Activated T-helper 1 cell treated with Interleukin-2 at 50 U/mL for 16 hours (primary cell): Measurements from ENCODE around the gene SYTL4.
"Not testable (repeated sequence)": the region's sequence is repeated elsewhere in the genome, so short reads cannot be mapped to it uniquely, and the experiment has no call there.

ENCODE experiments used
- DNase-seq: peaks from one replicate; pipeline ENCODE4 v3.0.0-alpha.2; 2020; ENCODE audit warnings: low read depth

SYTL4 gene

DNA sequence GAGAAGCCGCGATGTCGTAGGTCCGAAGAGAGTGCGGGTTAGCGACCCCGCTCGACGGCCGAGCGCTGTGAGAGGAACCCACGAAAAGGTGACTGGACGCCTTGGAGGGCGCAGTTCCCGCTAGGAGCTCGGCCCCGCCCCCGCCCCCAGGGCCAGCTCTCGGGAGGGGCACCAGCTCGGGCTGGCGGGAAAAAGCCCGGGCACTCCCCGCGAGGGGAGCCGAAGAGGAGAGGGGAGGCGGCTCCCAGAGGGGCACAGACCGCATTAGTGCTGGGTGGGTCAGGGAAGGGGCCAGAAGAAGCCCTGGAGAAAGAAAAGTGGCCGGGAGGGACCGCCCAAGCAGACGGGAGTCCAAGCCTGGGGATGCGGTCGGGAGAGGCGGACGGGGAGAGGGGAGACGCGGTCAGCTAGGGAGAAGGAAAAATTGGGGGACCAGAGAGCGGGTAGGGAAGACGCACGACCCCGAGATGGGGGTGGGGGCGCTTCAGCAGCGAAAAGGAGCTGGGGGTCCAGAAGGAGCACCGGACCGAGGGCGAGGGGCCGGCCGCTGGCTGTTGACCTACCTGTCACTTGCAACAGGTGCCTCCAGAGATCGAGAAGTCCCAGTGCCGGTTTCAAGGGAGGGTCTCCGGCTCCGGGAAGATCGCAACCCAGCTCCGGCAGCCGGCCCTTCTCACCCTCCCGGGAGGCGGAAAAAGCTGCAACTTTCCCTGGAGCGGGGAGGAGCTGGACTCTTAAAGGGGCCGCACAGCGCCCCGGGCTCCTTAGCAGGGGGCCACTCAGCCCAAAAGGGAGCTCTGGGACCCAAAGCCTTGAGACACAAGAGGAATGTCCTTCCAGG, at the start of gene SYTL4:
Gene SYTL4 (minus strand): TSS at position 681 of the 841 bp plus-strand sequence. CDS start 30,084 bp downstream, outside the sequence.
- no peak for DNase-seq

DNA sequence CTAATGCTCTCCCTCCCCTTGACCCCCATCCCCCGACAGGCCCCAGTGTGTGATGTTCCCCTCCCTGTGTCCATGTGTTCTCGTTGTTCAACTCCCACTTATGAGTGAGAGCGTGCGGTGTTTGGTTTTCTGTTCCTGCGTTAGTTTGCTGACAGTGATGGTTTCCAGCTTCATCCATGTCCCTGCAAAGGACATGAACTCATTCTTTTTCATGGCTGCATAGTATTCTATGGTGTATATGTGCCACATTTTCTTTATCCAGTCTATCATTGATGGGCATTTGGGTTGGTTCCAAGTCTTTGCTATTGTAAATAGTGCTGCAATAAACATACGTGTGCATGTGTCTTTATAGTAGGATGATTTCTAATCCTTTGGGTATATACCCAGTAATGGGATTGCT, 37.5 kb upstream of the SYTL4 start:
- DNase-seq = not testable (repeated sequence)

DNA sequence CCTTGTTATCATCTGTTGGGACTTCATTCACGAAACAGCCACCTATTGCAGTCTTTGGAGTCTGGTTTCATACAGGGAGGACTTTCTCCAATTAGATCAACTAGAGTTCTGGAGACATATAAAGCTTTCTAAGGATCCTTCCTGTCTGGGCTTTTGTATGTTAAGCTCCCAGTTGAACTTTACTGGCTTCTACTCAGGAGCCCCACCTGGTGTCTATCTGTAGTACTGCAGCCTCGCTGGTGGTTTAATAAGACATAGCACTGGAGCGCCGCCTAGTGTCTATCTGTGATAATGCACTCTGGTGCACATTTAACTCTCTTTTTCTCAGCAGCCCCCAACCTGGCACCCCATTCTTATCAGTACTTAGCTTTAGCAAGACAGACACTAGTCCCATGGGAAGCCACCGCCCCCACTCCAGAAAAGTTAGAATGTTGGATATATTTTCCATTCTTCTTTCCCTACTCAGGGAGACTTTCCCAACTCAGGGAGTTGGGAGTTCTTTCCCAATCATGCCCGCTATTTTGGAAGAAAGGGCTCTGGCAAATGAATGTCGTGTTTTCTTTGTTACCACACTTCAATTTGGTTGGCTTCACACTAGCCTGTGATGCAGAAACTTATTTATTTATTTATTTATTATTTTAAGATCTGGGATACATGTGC, 36.9 kb upstream of the SYTL4 start:
- DNase-seq = peak; percentile 71

DNA sequence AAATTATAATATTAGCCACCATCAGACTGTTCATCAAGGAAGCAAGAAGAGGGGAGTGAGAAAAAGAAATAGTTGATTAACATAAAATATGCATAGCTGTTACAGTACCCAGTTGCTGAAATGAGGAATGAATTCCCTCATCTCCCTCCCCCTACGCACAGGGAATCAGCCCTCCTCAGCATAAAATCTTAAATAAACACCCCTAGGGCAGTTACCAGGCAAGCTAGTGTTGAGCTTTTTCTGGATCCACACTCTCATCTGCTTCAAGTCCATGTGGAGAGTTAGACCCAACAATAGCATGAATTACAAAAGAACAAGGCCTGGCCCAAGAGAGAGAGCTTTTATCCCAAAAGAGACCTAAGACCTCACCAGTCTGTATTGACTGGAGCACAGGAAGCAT, 19.0 kb upstream of the SYTL4 start:
- no peak for DNase-seq

DNA sequence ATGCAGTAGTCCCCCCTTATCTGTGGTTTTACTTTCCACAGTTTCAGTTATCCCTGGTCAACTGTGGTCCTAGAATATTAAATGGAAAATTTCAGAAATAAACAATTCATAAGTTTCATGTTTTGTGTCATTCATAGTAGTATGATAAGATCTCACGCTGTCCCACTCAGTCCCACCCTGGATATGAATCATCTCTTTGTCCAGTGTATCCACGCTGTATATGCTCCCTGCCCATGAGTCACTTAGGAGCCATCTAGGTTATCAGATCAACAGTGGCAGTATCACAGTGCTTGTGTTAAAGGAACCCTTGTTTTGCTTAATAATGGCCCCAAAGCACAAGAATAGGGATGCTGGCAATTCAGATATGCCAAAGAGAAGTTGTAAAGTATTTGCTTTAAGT, 16.2 kb upstream of the SYTL4 start:
- no peak for DNase-seq

DNA sequence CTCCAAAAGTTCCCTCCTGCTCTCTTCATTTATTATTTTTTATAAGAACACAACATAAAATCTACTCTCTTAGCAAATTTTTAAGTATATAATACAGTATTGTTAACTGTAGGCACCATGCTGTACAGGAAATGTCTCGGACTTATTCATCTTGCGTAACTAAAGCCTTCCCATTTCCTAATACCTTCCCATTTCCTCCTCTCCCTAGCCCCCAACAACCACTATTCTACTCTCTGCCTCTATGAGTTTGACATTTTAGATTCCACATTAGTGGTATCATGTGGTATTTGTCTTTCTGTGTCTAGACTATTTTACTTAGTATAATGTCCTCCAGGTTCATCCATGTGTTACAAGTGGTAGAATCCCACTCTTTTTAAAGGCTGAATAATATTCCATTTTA, 15.8 kb upstream of the SYTL4 start:
- DNase-seq = no peak

DNA sequence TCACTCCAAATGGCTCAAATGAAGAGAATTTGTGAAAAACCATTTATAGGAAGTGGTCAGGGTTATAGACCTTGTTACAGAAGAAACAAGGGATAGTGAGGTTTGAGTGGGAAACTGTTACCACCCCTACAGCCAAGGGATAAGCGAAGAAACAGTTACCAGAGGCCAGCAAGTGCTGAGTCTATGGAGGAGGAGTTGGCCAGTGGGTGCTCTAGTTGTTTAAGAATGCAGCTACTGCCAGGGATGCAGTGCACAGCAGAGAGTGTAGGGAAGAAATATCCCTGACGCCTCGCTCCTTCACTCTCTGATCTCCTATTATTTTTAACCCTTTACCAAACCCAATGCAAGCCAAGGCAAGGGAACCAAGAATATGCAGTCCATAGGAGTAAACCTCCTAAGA, 15.2 kb upstream of the SYTL4 start:
- DNase-seq = no peak

DNA sequence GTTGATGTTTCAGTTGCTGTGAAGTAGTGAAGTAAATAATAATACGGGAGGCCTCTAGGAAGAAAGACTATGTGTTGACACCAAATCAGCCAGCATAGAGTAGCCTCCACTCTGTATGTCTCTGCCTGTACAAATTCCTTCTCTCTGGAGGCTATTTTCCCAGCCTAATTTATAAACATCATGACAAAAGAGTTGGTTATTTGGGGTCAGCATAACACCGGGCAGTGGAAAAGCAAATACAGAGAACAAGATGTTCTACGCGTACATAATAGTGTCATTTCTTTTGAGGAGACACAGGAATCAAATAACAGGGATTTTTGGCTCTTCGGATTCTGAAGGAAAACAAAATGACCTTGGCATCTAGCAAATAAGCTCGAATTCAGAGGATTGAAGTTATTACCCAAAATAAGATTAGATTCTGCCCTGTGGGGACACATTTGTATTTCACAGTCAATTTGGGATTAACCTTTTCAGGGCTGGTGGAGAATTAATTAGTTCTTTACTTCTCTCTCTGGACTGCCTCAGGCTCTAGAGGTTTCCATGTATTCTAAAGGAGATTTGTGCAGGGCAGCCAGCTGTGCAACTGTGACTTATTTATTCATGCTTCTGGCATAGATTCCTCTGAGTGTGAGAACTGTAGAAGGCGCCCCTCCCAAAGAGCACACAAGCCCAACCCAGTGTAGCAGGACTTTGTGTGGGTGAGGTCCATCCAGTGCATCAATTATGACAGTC, 14.1 kb upstream of the SYTL4 start:
- no peak for DNase-seq

DNA sequence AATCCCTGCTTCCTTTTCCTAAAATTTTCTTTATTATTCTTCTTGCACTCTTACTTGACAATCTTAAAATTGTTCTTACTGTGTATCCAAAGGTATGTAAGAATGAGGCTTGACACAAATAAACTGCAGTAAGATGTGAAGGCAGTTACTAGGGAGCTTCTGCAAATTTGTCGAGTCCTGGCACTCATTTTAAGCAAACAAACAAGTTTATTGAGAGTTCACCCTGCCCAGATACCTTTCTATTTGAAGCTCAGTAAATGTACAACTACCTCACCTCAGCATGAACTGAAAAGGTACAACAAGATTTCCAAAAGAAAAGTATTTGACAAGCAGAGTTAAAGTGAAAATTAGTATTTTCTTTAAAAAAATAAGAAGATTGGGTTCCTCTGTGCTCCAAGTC, 13.3 kb upstream of the SYTL4 start:
- no peak for DNase-seq

DNA sequence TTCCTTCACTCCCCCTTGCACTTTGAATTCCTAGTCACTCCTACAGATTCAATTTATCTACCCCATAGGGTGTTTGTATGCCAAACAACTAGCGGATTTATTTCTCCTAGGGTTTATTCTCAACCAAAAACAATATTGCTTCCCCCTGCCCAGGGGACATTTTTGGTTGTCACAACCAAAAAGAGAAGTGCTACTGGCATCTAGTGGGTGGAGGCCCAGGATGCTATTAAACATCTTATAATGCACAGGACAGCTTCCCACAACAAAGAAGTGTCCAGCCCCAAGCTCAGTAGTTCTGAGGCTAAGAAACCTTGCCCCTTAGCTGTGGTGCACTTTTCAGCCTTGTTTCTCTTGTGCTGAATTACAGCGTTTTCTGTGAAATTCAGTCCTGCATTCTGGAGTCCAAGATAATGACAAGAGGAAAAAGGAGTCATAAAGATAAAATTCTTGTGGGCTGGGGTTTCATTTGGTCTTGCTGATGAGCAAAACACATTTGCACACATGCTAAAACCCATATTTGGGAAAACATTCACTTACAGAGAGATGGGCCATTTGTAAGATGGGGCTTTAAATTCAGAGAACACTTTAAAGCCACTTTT, 11.2 kb upstream of the SYTL4 start:
- no peak for DNase-seq

DNA sequence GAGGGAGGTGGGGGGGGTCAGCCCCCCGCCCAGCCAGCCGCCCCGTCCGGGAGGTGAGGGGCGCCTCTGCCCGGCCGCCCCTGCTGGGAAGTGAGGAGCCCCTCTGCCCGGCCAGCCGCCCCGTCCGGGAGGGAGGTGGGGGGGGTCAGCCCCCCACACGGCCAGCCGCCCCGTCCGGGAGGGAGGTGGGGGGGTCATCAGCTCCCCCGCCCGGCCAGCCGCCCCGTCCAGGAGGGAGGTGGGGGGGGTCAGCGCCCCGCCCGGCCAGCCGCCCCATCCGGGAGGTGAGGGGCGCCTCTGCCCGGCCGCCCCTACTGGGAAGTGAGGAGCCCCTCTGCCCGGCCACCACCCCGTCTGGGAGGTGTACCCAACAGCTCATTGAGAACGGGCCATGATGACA, 7.9 kb downstream of the SYTL4 start:
- not testable (repeated sequence) for DNase-seq

DNA sequence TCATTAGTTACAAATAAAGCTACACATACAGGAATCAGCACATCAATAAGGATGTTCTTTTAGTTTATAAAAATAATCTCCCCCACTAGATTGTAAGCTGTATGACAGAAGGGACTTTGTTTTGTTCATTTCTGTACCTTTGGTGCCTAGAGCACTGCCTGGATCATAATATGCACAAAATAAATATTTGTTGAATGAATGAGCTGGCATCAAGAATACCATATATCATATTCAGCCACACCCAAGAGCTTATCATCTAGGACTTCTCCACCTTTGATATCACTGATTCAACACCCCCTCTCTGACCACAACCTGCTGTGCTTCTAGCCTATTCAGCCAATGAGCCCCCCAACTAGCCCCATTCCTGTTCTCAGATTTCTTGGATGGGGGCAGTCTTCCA, 10.6 kb downstream of the SYTL4 start:
- DNase-seq = no peak

DNA sequence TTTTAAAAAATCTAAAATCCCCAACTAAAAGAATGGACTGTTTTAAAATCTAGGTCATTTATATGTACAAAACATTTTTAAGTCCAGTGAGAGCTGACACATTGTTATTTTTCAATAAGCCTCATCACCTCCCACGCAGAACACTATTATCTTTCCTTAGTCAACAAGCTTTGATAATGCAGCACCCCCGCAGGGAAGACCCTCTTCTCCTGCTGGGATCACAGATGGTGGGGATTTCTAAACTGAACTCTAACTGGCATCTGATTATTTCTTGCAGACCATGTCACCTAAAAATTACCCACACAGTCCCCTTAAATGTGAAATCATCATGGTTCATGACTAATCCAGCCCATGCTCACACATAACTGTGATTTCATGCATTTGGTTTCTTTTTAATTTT, 11.6 kb downstream of the SYTL4 start:
- DNase-seq = no peak

DNA sequence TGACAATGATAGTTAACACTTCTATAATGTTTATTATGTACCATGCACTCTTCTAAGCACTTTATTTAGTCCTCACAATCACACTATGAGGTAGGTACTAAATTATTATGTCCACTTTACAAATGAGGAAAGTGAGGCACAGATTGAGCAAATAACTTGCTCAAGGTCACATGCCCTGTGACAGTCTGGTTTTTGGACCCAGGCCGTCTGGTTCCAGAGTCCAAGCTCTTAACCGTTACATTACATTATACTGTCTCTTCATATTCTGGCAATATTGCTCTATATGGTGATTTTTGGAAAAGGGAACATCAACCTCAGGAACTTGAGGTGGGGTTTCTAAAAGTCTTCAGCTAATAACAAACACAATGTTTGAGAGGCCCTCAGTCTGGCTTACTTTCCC, 12.8 kb downstream of the SYTL4 start:
- DNase-seq = no peak

DNA sequence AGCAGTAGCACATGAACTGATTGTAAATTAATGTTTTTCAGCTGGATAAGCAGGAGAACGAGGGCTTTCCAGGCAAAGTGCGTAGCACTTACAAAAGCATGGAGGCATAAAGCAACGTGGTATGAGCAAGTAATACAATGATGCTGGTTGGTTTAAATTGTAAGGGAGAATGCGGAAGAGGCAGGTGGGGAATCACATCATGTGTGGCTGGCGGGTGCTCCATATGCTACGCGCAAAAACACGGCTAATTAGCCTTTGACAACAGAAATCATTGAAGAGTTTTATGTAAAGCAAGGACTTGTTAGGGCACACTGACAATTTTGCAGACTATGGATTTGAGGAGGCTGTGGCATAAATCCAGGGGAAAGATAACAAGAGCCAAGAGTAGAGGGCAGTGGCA, 14.6 kb downstream of the SYTL4 start:
- no peak for DNase-seq

DNA sequence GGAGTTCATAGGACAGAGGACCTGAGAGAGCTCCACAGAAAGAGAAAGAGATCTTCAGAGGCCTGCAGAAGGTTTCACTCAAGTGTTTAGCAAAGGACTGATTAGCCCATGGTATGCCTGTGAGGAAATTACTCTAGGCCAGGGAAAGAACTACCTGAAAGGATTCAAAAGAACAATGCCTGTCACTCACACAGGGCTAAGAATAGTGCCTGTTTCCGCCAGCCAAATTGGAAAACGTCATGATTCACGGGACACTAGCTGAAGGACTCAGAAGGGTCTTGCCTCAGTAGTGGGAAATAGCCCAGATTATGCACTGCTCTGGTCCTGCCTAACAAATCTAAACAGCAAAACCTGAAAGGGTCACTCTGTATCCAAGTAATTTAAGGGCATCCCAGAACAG, 21.1 kb downstream of the SYTL4 start:
- no peak for DNase-seq

DNA sequence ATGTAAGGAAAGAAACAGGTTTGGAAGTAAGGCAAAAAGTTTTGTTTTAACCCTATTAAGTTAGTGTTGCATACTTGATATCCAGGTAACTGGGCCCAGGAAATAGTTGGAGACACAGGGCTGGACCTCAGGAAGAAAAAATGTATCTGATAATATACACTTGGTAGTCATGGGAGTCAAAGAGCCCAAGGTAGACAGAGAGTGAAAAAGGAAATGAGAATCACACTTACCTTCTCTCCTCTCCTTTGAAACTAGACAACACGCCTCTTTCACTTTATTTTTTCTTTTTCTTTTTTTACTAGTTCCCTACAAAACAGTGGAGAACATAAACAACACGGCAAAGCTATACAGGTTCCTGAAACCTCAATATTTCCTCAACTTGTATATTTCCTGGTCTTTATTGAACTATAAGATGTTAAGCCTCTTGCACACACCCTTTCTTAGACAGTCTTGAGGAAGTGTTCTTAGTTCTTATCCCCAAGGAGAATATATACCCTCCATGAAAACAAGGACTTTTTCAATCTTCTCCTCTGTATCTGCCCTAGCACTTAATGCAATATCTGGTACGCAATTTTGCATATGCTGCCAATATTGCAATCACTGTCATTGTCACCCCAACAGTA, 27.2 kb downstream of the SYTL4 start:
- no peak for DNase-seq

DNA sequence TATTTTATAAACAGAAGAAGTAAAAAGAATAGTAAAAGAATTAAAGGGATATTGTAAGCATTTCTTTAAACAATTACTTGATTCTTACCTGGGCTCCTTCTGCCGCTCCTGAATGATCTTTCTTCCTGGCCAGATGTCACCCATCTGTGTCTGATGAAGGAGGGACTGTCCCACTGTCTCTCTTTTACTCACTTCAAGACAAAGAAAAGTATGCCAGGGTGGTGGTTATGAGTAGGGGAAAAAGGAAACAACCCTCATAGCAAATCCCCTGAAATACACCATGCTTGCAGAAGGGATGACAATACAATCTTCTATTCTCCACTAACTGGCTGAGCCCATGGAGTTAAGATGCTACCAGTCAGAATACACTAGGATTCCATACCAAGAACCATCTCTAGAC, 31.1 kb downstream of the SYTL4 start:
- no peak for DNase-seq

DNA sequence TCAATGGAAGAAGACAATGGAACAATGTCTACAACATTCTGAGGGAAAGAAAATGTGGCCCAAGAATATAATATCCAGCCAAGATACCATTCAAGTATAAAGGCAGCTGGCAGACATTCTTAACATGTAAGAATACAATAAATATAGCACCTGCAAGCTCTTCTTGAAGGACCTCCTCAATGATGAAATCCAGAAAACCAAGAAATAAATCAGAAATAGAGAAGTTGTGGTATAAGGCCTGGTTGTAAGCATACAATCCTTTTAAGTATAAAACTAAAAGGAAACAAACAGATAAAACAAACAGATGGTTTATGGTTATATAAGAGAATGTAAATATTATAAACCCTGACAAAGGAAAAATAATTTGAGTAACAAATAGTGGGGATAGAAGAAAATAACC, 33.4 kb downstream of the SYTL4 start:
- DNase-seq = no peak

DNA sequence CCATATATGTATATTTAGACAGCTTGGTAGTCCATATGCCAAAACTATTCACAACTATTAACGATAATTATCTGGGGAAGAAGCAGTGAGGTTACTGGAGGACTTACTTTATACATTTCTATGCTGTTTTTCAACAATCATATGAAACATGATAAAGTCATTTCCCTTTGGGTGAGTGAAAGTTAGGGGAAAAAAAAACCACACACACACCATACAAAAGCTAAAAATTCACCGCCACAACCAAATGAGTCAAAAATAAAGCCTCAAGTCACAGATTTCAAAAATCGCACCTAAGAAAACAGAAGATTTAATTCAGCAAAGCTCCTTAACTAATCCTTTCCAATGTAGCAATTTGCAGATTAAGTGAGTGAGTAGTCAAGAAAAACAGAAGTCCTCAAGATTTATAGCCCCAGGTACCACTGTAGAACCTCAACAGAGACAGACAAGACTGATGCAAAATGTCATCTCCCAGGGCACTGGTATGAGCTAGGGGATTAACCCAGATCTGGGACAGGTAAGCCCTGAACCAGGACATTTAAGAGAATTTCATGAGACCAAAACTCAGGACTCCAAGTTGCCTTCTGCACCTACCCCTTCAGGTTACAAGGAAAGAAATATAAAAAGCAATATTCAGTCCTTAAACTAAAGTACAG, 35.1 kb downstream of the SYTL4 start:
- DNase-seq = no peak

DNA sequence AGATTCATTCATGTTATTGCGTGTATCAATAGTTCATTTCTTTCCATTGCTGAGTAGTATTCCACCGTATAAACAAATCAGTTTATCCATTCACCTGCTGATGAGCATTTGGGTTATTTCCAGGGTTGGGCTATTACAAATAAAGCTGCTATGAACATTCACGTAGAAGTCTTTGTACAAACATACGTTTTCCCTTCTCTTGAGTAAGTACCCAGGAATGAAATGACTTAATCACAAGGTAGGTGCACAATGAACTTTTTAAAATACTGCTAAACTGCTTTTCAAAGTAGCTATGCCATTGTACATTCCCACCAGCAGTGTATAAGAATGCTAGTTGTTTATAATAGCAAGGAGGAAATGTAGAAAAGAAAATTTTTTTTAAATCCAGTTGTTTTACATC, 35.9 kb downstream of the SYTL4 start:
- no peak for DNase-seq

DNA sequence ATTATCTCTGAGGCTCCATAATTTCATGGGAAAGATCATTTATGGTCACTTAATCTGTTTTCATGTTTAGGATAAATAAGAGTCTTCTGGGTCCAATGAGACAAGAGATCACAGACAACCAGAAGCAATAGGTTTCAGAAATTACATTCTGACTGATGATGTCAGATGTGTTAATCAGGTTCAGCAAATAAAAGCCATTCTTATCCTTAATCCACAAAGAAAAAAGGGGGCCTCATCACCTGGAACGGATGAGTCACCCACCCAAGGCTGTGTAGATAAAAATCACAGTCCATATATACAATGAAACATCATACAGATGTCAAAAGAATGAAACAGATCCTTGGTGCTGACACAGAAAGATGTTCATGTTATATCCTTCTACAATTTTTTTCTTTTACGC, 36.6 kb downstream of the SYTL4 start:
- DNase-seq = no peak
